GM19328 (cell line): Measurements from ENCODE around the gene PLEKHG4.

Source experiments
- ATAC-seq: cut with Tn5 transposase; IDR thresholded peaks from one replicate; pipeline ENCODE4 v1.9.1; 2021; ENCODE audit warnings: mild to moderate bottlenecking, moderate library complexity; ENCODE audit not compliant: unreplicated experiment

The PLEKHG4 gene, protein sequence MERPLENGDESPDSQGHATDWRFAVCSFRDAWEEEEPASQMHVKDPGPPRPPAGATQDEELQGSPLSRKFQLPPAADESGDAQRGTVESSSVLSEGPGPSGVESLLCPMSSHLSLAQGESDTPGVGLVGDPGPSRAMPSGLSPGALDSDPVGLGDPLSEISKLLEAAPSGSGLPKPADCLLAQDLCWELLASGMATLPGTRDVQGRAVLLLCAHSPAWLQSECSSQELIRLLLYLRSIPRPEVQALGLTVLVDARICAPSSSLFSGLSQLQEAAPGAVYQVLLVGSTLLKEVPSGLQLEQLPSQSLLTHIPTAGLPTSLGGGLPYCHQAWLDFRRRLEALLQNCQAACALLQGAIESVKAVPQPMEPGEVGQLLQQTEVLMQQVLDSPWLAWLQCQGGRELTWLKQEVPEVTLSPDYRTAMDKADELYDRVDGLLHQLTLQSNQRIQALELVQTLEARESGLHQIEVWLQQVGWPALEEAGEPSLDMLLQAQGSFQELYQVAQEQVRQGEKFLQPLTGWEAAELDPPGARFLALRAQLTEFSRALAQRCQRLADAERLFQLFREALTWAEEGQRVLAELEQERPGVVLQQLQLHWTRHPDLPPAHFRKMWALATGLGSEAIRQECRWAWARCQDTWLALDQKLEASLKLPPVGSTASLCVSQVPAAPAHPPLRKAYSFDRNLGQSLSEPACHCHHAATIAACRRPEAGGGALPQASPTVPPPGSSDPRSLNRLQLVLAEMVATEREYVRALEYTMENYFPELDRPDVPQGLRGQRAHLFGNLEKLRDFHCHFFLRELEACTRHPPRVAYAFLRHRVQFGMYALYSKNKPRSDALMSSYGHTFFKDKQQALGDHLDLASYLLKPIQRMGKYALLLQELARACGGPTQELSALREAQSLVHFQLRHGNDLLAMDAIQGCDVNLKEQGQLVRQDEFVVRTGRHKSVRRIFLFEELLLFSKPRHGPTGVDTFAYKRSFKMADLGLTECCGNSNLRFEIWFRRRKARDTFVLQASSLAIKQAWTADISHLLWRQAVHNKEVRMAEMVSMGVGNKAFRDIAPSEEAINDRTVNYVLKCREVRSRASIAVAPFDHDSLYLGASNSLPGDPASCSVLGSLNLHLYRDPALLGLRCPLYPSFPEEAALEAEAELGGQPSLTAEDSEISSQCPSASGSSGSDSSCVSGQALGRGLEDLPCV

DNA sequence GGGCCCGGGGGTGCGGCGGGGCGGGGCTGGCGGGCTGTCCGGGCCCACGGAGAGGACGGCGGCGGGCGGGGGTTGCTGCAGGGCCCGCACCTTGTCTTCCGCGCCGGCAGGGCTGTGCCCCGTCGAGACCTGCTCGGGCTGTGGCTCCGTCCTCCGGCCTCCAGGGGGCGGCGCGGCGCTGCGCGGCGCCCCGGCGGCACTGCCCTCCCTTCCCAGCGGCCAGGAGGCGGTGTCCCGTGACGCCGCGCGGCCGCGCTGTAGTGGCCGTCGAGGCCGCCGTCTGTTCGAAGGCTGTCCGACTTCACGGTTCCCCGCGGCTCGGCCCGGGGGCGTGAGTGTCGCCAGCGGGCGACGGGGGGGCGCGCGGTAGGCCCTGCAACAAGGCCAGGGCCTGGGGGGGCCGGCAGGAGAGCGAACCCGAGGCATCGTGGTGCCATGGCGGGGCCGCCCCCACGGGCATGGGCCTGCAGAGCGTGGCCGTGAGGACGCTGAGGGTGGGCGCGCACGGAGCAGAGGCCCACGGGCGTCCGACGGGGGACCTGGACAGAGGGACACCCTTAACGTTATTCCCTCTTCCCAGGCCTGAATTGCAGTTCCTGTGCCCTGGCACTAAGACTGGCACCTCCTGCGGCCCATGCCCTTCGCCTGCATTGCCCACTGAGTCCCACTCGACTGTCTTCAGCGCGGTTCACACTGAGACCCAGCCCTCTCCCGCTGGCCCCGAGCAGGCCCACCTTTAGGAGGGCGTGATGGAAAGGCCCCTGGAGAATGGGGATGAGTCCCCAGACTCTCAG, at the start of gene PLEKHG4:
Gene PLEKHG4 (plus strand): TSS at position 237 of the 794 bp plus-strand sequence. CDS start 513 bp downstream, at position 750.
- ATAC-seq, result peak; percentile 87

DNA sequence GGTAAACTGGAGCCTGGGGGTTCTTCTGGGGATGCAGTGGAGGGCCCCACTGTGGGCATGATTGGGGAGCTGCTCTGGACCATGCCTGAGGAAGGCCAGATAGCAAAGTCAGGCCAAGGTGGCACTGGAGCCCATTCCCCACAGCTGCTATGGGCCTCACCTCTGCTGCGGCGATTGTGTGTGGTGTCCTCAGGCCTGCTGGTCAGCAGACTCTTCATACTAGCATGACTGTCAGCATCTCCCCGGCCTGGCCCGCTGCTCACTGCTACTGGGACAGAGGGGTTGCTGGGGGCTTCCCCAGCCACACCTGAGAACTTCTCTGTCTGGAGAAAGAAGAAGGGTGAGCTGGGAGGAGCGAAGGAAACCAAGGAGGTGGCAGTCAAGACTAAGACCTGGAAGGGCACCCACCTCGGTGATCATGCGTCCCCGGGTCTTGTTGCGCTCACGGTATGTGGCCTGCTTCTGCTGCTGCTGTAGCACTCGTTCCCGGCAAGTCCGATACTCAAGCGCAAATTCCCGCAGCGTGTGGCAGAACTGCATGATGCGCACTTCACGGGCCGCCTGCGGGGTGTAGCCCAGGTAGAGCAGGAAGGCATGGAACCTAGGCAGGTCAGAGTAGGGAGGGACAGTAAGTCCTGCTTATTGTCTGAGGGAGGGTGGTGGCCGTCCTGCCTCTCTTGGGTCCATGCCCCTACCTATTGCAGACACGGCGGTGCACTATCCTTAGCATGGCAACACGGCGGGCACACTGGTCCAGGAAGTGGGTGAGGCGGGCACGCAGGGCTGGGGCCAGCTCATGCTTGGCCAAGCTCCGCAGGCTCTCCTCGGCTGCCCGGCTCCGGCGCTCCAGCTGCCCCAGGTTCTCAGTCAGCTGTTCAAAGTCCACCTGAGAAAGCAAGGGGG, 49.2 kb upstream of the PLEKHG4 start:
- ATAC-seq, result no peak

DNA sequence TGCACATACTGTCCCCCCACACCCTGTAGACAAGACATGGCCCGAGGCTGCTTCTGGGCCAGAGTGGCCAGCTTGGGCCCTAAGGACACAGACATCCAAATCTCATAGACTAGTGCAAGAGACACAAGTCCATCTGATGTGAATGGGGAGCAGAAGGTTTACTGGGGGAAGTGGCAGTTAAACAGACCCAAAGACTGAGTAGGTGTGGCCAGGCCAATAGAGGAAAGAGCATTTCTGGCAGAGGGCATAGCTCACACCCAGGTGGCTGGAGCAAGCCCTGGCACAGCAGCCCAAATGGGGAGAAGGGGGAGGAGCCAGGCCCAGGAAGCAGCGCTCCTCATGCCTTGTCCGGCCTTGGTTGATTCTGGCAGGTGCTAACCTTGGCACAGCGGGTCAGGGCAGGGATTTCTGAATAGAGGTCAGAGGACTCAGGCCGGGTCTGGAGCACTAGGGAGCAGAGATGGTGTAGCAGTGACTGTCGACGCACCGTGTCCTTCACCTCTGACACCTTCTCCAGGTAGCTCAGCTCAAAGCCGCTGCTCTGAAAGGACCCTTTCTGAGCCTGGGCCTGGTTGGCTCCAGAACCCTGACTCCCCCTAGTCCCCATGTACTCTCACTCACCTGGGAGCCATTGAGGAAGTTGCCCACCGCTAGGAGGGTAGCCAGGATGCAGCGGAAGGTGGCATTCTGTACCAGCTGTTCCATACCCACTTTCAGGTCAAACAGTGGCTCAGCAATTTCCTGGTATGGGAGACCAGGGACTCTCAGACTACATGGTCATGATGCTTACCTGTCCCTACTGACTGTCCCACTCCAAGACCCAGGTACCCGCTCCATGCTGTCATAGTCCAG, 48.3 kb upstream of the PLEKHG4 start:
- no peak for ATAC-seq

DNA sequence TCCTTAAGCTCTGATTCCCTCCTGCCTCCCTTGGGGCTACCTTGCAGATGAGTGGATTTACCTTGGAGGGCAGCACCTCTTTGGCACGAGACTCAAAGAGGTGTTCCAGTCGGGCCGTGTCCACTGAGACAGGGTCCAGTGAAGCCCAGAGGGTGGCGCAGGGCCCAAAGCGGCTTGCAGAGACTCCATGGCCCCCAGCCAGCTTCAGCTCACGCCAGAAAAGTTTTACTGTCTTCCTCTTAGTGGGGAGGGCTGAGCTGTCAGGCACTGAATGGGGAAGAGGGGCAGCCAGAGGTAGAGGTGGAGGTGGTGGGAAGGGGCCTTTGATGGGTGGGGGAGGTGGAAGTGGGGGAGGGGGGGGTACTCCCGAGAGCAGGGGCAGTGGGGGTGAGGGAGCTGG, 45.7 kb upstream of the PLEKHG4 start:
- ATAC-seq, result no peak

DNA sequence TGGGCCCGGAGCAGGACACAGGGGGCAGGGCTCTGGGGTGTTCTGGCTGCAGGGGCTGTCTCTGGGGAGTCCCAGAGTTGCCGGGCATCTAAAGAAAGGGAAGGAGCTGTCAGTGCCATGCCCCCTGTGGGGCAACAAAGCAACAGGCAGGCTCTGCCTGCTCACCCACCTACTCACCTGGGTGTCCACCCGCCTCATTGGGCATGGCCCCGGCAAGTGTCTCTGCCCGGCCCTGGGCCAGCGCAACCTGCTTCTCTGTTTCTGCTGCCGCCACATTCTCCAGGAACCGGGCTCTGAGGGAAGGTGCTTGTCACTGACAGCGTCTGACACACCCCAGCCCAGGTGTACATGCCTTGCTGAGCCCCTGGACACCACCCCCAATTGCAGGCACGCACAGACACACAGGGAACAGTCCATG, 45.1 kb upstream of the PLEKHG4 start:
- no peak for ATAC-seq

DNA sequence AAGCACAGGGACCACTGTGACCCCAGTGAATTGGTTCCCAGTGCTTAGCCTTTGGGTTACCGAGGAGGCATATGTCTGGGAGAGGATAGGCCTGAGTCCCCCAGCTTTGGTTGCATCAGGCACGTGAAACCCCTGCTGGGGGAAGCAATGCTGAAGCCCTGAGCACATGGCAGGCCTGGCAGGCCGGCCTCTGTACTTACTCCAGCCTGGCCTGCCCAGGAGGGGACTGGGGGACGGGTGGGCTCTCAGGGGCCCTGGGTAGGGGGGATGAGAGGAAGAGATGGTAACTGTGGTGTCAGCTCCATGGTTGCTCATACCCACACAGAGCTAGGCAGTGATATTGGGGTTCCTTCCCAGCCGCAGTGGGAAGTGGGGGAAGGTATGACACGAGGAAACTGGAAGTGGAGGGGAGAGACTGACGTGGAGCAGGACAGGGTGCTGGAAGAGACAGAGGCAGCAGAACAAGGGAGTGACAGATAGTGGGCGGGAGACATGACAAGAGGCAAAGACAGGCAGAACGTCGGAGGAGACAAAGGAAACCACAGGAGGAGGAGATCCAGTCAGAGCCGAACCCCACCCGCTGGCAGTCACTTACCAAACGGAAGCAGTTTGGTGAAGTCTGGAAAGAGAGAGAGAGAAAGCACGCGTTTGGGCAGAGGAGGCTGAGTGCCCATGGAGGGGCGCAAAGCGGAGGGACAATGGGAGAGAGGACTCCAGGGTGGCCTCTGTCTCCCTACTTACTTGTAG, 43.3 kb upstream of the PLEKHG4 start:
- ATAC-seq, result no peak

DNA sequence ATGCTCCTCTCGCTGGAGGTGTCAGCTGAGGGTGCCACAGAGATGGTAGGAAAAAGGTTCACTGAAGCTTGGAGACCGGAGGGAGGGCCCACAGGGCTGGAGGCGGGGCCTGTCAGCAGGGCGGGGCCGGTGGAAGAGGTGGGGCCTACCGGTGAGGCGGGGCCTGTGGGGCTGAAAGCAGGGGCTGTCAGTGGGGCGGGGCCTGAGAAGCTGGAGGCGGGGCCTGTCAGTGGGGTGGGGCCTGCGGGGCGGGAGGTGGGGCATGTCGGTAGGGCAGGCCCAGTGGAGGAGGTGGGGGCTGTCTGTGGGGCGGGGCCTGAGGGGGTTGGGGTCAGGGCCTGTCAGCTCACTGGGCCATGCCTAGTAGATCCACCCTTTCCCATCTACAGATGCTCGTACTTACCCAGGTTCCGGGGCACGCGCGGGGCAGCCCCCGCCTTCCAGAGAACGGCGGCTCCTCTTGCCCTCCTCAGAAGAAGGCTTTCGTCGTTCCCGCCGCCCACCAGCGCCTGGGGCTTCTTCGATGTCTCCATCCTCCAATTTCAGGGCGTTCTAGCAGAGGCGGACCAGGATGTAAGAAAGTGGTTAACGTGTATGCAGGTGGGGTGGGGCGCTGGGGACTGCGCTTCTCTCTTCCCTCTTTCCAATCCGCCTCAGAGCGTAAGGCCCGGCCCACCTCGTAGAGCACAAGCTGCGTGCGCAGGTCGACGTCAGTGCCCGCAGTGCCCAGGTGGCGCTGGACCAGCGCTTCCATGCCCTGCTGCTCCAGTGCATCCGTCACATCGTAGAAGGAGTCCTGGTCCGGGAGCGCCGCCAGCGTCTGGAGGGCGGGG, 42.6 kb upstream of the PLEKHG4 start:
- ATAC-seq, result no peak

DNA sequence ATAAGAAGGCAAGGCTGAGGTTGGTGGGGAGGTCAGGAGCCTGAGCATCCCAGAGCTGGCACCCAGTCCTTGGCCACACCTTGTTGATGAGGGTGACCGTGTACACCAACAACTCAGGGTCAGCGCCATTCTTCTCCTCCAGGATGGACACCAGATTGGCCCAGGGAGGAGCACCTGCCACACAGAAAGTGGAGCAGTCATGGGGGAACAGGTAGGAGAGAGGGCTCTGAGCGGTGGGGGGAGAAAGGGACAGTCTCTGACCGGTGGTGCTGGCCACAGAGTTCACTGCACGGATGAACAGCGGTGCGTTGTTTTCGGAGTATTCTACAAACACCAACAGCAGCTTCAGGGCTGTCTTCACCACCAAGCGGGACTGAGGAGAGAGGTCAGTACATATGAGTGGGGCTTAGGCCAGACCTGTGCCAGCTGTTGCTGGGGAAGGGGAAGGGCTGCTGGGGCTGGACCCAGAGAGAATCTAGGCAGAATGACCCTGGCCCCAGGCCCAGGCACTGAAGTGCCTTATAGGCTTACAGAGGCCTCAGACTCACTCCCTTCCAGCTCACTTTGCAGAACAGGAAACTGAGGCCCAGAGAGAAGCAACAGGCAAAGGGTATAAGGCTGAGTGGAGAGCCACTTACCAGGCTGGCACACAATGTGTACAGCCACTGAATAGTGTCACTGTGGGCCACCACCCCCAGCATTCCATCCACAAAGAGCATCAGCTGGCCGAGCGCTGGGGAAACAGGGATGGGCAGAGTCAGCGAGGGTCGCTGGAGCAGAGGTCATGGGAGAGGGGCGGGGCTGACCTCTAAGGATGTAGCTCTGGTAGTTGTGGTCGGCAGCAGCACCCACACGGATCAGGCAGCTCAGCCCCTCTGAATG, 41.7 kb upstream of the PLEKHG4 start:
- no peak for ATAC-seq

DNA sequence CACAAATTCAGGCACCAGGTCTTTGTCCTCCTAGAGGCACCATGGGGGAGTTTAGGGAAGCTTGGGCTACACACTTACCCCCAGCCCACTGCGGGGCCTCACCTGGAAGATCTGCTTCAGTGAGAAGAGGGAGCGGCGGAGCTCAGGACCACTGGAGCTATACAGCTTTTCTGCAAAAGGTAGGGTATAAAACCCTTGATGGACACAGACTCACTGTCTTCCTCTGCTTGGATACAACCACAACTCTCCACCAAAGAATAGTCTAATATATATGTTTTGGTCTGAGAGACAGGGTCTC, 41.1 kb upstream of the PLEKHG4 start:
- no peak for ATAC-seq

DNA sequence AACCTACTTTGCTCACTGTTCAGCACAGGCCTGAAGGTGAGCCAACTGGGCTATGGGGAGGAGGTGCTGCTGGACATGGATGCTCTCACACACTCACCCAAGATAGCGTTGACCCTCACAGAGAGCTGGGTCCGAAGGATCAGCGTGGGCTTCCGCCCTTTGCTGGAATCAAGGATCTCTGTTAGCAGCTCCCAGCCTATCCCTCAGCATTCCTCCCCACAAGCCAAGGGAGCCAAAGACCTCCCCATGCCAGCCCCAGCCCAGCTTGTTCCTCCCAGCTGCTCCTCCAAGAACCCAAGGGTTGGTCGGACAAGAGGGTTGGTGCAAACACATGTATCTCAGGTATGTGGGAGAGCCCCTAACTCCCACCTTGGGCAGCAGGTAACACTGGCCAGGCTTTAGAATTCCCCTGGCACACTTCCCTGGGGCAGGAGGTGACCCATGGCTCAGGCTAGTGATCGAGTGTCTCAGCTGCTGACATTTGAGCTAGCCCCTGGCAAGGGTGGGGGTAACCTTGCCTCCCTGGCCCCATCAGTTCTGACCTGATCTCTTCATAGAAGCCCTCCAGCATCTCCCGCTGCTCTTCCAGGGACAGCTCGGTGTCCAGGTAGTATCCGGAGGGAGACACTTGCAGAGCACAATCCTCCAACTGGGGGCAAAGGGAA, 40.4 kb upstream of the PLEKHG4 start:
- ATAC-seq, result no peak

DNA sequence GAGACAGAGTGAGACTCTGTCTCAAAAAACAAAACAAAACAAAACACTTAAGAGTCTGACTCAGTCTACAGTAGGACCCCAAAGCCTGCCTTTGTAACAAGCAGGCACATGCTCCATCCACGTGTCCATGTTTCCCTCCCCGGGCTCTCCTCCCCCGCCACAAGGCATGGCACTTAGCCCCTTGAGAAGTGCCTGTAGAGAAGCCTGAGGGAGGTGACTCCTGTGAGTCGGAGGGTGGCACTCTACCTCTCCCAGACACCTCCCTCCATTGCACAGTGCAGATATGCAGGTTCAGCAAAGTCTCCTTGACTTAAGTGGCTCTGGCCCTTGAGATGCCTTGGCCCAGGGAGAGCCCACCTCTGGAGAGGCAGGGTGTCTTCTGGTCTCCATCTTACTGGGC, 38.8 kb upstream of the PLEKHG4 start:
- no peak for ATAC-seq

DNA sequence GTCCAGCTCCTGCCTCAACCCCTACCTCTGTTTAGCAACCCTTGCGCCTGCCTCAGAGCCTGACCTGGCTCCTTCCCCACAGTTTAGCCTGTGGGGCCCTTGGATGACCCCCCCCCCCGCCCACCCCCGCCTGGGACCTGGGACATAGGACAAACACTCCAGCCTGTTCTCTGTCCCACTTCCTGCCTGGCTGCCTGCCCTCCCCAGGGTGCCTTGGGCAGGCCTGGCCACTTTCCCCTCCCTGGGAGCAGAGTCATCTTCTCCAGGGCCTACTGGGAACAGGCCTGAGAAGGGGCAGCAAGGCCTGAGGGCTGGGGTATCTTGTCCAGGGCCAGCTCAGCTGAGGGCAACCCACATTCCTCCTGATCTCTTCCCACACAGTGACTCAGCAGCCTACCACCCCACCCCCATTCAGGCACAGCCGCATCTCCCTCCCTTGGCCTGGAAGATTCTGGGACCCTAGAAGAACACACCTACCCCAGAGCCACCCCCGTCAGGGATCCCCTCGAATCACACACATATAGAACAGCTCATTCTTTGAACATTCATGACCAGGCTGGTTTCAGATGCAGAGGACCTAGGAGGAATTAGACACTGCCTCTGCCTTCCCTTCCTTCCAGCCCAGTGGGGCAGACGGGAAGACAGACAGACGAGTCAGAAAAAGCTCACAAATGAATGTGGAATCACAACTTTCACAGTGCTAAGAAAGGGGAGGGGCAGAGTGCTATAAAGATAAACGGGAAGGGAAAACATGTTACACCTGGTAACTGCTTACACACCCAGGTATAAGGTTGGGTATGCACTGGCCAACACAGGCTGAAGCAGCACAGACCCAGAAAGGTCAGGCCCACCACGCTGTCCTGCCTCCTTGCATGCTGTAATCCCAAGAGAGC, 38.1 kb upstream of the PLEKHG4 start:
- no peak for ATAC-seq

DNA sequence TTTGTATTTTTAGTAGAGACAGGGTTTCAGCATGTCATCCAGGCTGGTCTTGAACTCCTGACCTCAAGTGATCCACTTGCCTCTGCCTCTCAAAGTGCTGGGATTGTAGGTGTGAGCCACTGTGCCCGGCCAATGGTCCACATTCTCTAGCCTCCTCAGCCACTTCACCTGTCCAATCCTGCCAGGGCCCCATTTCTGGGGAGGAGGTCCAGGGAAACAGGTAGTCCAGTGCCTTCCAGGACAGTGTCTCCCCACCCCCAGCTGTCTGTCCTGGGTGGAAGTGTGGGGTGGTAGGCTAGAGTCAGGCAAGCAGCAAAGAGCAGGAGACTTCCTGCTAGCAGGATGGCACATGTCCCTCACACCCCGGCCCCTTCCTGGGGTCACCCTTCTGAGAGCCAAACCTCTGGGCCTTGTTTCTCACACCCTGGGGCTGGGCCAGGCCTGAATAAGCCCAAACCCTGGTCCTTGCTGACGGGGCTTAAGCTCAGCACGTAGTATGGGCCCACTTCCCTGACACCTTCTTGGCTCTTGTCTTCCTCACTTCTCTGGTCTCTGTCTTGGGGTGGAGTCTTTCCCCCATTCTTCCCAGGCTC, 37.1 kb upstream of the PLEKHG4 start:
- no peak for ATAC-seq

DNA sequence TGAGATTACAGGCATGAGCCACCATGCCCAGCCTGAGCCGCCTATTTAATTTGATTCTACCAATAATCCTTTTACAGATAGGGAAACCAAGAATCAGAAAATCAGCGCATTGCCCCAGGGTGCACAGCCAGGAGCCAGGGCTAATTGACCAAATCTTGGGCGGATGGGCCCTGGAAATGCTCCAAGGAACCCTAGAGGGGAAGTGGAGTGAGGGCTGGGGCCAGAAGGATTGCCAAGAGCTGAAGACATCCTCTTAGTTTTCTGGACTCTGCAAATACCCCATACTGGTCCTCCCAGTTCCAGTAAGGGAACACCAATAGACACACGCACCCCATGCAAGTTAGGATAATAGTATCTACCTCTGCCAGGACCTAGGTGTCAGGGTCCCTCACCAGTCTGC, 35.9 kb upstream of the PLEKHG4 start:
- no peak for ATAC-seq
